SKM-1 treated with dmso at 0.1 percent for 144 hours (cell line): ENCODE data around the gene CIAO3.
A peak's percentile ranks its signal among the peaks of the same experiment; 100 is the strongest.

Source experiments
- DNase-seq: peaks from one replicate; lab custom pipeline; 2025; ENCODE audit not compliant: unreplicated experiment; lab: John Stamatoyannopoulos, UW

CIAO3 gene

DNA sequence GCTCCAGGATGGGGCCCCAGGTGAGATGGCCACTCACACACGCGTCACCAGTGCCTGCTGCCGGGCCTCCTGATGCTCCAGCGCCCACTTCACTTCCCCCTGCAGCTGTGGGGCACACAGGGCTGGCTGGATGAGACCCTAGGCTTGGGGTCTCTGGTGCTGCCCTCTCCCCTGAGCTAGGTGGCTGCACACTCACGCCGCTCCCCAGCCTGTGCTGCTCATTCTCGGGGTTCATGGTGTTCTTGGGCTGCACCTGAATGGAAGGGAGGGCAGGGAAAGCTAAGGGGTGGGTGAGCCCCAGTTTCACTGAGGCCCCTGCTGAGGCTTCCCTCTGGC, 15.8 kb downstream of the CIAO3 start:
- no peak for DNase-seq

DNA sequence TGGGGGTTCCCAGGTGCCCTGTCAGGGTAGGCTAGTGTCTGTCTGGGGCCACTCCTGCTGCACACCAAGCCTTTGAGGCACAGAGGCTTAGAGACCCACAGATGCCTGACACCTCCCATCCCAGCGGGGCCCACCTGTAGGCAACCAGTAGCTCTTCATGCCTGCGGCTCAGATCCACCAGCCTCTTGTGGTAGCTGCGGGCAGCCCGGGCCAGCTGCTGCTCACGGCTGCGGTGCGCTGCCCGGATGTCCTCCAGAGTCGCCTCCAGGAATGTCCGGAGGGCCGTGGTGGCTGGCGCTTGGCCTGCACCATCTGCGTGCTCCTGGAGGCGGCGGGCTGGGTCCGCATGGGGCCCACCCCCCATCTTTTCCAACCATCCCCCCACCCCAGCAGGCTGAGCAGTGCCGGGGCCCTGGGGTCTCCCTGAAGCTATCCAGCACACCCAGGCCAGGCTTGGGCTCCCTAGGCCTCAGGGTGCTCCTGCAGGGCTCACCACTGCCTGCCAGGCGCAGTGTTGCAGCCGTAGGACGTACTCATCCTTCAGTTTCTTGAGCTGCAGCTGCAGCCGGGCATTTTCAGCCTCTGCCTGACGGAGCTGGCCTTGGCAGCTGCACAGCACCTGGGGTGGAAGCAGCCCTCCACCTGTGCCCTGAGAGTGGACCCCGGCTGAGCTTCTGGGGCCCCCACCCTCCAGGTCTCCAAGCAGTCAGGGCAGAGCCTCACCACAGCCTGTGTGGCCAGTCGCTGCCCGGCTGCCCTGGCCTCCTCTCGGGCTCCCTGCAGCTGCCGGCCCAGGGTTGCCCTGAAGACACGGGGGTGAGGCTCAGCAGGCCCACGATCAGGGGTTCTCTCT, 16.4 kb downstream of the CIAO3 start:
- DNase-seq: no peak

- no peak for DNase-seq
These were observed 17.1 kb downstream of the CIAO3 start for GRCh38 chr16:723695-724094.

GRCh38 chr16:722835-723633, 17.8 kb downstream of the CIAO3 start:
- no peak for DNase-seq

- no peak for DNase-seq
These were observed 18.8 kb downstream of the CIAO3 start for GRCh38 chr16:721765-722540.

- DNase-seq: peak; percentile 81
These were observed 19.6 kb downstream of the CIAO3 start, which contains the start of gene ANTKMT for GRCh38 chr16:720990-721764. TSS of gene ANTKMT (plus strand) at chr16:721146. CDS start at chr16:721275, 129 bp downstream.

DNA sequence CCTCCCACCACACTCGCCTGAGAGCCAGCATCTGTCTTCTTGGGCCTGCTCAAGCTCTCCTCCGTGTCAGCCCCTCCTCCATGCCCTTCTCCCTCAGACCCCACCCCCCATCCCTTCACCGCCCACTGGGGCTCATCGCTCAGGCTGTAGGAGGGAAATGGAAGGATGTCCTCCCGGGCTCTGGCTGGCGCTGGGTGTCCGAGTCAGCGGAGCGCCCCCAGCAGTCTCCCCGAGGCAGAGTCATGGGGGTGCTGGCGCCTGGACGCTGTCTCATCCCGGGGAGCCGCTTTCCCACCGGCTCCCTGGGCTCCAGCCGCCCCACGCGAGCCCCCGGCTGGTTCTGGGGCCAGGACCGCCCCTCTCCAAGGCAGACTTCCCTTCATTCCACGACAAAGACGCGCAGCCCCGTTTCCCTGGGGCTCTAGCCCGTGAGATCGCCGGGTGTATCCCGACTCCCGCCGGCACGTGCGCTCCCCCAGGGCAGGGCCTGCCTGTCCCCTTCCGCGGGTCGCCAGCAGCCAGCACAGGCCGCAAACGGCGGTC, 20.3 kb downstream of the CIAO3 start:
- DNase-seq: peak; percentile 25

- no peak for DNase-seq
These were observed 20.9 kb downstream of the CIAO3 start for GRCh38 chr16:719815-720446.

DNA sequence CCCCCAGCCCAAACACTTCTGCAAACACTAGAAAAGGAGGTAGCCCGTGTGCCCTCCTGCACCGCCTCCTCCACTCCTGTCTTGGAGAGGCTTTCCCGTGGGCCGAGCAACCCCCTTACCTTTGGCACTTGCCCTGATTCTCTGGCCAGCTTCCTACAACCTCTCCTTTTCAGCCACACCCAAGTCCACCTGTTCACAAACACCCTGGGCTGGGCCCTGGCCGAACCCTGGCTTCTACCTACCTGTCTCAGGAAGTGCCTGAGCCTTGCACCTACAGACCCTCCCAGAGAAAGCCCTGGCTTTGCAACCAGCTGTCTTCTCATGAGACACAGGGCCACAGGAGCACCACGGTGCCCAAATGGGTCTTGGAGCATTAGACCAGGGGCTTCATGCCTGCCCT, 21.9 kb downstream of the CIAO3 start:
- no peak for DNase-seq

DNA sequence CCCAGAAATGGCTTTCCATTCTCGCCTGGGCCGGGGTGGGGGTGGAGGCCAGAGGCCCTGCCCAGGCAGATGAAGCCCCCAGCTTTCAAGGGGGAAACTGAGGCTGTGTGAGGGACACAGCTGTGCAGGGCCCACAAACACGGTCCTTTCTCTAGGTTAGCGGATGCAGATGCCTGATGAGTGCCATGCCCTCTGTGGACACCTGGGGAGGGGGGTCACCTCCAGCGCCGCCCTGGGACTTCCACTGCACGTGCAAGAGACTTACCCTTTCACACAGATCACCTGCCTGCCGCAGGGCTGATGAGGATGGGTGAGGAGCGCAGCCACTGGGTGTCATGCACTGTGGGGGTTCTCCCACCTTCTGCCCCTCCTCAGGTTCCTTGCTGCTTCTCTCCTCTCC, 22.4 kb downstream of the CIAO3 start:
- DNase-seq: no peak

DNA sequence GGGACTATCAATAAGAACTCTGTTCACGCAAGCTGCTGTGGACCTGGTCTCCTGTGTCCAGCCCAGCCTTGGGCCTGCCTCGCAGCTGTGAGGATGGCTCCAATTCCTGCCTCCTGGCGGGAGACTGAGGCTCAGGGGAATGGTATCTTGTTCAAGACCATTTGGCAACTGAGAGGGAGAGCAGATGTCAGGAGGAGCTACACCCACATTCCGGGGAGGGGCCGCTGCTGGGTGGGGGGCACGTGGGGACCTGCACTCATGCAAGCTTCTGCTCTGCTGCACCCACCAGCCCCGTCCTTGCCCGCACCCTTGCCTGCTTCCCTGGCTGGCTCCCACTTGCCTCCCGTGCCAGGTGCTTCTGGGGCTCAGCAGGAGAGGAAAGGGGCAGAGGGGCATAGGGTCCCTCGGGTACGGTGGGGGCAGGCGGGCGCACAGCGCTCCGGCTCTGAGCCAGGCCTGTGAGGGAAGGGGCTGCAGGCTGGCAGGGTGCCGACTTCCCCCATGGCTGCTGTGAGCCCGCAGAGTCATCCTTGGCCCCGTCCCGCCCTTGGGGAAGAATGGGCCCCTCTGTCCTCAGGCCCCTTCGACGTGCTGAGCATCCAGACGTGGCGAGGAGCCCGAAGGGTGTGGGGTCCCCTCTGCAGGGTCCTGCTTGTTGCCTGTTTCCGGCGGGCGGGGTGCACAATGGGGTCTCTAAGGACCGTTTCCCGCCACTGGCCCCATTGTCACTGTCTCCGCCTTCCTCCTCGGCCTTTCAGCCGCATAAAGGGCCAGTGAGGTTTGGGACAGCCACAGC, 23.1 kb downstream of the CIAO3 start:
- DNase-seq: no peak

- DNase-seq: no peak
These were observed 23.9 kb downstream of the CIAO3 start for GRCh38 chr16:716768-717325.

GRCh38 chr16:716200-716568, 24.6 kb downstream of the CIAO3 start:
- no peak for DNase-seq

DNA sequence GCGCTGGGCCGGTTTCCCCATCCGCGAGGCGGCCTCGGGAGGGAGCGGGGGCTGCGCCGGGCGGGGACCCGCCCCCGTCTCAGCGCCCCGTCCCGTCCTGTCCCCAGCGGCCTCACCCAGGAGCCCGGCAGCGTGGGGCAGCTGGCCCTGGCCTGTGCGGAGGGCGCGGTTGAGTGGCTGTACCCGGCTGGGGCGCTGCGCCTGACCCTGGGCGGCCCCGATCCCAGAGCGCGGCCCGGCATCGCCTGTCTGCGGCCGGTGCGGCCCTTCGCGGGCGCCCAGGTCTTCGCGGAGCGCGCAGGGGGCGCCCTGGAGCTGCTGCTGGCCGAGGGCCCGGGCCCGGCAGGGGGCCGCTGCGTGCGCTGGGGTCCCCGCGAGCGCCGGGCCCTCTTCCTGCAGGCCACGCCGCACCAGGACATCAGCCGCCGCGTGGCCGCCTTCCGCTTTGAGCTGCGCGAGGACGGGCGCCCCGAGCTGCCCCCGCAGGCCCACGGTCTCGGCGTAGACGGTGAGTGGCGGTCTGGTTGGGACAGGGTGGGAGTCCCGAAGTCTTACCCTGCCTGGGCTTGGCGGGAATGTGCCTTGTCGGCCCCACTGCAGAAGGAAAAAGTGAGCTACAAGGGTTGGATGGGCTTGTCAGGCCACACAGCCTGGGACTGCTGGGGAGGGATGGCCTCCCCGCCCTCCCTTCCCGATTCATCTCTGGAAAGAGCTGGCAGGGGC, 25.2 kb downstream of the CIAO3 start:
- DNase-seq: no peak

GRCh38 chr16:714558-715476, 26.0 kb downstream of the CIAO3 start, which contains the start of gene METRN:
TSS of gene METRN (plus strand) at chr16:715118. CDS start at chr16:715290, 172 bp downstream.
- peak; percentile 68 for DNase-seq

- DNase-seq: no peak
These were observed 26.7 kb downstream of the CIAO3 start for GRCh38 chr16:714079-714478.

GRCh38 chr16:712740-713250, 28.0 kb downstream of the CIAO3 start:
- peak; percentile 33 for DNase-seq
